ENCODE results near the gene GRID2. TPM values are rescaled to one million over a fixed set of nuclear protein-coding genes. Genes with fewer than 3 reads are reported as not detected.

GRID2 gene
- total and polyA plus RNA-seq, 10 of the 15 experiments (the other 5 are each of a cell fraction or from before 2014, with no cell fraction given): not detected

DNA sequence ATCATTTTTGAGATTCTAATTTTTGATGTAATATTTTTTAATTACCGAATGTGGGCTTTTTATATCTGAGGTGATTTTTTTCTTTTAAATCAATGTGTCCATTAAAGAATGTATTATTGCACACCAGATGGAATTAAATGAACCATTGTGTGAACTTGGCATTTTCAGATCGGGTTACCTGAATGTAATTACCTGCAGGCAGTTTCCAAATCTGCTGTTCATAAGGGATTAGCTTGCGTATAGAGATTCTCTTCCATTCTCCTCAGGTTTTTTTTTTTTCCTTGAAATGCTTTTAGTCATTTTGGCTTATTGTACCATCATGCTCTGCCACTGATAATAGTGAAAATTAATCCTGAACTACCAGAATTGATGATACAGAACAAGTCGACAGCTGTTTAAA, 1013.3 kb downstream of the GRID2 start (continued):
- TF ChIP-seq ESRRA (IDR thresholded peaks at IDR 0.05; ENCODE audit: low read length) (no peak), POLR2AphosphoS5 (IDR thresholded peaks at IDR 0.05; ENCODE audit: low read length) (no peak), KDM1A (IDR thresholded peaks at IDR 0.05; ENCODE audit: borderline replicate concordance) (no peak)
- TF ChIP-seq, protein P1, sequence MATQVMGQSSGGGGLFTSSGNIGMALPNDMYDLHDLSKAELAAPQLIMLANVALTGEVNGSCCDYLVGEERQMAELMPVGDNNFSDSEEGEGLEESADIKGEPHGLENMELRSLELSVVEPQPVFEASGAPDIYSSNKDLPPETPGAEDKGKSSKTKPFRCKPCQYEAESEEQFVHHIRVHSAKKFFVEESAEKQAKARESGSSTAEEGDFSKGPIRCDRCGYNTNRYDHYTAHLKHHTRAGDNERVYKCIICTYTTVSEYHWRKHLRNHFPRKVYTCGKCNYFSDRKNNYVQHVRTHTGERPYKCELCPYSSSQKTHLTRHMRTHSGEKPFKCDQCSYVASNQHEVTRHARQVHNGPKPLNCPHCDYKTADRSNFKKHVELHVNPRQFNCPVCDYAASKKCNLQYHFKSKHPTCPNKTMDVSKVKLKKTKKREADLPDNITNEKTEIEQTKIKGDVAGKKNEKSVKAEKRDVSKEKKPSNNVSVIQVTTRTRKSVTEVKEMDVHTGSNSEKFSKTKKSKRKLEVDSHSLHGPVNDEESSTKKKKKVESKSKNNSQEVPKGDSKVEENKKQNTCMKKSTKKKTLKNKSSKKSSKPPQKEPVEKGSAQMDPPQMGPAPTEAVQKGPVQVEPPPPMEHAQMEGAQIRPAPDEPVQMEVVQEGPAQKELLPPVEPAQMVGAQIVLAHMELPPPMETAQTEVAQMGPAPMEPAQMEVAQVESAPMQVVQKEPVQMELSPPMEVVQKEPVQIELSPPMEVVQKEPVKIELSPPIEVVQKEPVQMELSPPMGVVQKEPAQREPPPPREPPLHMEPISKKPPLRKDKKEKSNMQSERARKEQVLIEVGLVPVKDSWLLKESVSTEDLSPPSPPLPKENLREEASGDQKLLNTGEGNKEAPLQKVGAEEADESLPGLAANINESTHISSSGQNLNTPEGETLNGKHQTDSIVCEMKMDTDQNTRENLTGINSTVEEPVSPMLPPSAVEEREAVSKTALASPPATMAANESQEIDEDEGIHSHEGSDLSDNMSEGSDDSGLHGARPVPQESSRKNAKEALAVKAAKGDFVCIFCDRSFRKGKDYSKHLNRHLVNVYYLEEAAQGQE (IDR thresholded peaks at IDR 0.05; ENCODE audit: low read depth, low read length): no peak

DNA sequence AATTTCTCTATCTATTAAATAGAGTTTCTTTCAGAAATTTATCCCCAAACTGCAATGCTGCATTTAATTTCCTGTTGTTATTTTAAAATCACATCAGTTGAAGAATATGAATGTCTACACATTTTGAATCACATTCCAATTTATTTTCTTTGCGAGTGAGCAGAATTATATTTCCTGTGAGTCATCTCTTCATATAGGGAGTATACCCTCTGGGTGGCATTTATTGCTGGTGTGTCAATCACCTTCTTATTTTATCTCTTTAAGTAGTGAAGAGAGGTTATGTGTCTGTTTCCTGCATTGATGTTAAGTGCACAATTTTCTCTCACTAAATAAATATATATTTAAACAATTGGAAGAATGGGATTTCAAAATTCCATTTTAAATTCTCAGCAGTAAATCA, 1013.8 kb downstream of the GRID2 start:
- SMC1A ChIA-PET (ENCODE audit: uncharacterized antibody, unreplicated experiment): no interaction called here
- H3K9me3 ChIP-seq (replicated peaks; ENCODE audit: control insufficient read depth, insufficient read depth, low read length): no peaks in the 10 kb centered on the region
- H2AFZ ChIP-seq (ENCODE audit: control insufficient read depth, low read depth, low read length): no peak overlapping the region
- H3K27ac ChIP-seq (ENCODE audit: control insufficient read depth, insufficient read depth): no peak overlapping the region
- H3K4me2 ChIP-seq (ENCODE audit: control insufficient read depth, insufficient read depth): no peak overlapping the region
- 94% methylated on average over 1 of the region's 1 CpG for WGBS (ENCODE audit: insufficient coverage, insufficient replicate concordance, low lambda C conversion rate, missing lambda C conversion rate)
- H3K27me3 ChIP-seq (replicated peaks in 1 of 2; ENCODE audit: control insufficient read depth in 2 of 2, insufficient read depth in 2 of 2, low read length in 1 of 2): no peaks in the 10 kb centered on the region
- in situ Hi-C loops (cut with MboI): no loop called here
- DNase-seq (ENCODE audit: low read depth, low spot score): no peak
- no peaks in the 10 kb centered on the region for H3K79me2 ChIP-seq (ENCODE audit: control insufficient read depth, insufficient read depth, low read length)
- no peaks in the 10 kb centered on the region for H3K36me3 ChIP-seq (ENCODE audit: control insufficient read depth in 2 of 2, insufficient read depth in 2 of 2, low read length in 1 of 2)
- no peak for FAIRE-seq
- no TSS peak for BruUV-seq (replicated peaks)
- H3K9ac ChIP-seq (ENCODE audit: control insufficient read depth, insufficient read depth, low read length): no peak overlapping the region
- RAD21 ChIA-PET (ENCODE audit: unreplicated experiment): no interaction called here
- CTCF ChIA-PET: no interaction called here
- H3K4me1 ChIP-seq (ENCODE audit: control insufficient read depth, insufficient read depth, low read length): no peaks in the 10 kb centered on the region
- no peak for ATAC-seq
- H4K20me1 ChIP-seq (ENCODE audit: control insufficient read depth, insufficient read depth): no peaks in the 10 kb centered on the region
- intact Hi-C loops (cut with micrococcal nuclease; ENCODE audit: unreplicated experiment): no loop called here
- no peak overlapping the region for H3K4me3 ChIP-seq
- POLR2A ChIA-PET: no interaction called here
- TF ChIP-seq, protein P2, sequence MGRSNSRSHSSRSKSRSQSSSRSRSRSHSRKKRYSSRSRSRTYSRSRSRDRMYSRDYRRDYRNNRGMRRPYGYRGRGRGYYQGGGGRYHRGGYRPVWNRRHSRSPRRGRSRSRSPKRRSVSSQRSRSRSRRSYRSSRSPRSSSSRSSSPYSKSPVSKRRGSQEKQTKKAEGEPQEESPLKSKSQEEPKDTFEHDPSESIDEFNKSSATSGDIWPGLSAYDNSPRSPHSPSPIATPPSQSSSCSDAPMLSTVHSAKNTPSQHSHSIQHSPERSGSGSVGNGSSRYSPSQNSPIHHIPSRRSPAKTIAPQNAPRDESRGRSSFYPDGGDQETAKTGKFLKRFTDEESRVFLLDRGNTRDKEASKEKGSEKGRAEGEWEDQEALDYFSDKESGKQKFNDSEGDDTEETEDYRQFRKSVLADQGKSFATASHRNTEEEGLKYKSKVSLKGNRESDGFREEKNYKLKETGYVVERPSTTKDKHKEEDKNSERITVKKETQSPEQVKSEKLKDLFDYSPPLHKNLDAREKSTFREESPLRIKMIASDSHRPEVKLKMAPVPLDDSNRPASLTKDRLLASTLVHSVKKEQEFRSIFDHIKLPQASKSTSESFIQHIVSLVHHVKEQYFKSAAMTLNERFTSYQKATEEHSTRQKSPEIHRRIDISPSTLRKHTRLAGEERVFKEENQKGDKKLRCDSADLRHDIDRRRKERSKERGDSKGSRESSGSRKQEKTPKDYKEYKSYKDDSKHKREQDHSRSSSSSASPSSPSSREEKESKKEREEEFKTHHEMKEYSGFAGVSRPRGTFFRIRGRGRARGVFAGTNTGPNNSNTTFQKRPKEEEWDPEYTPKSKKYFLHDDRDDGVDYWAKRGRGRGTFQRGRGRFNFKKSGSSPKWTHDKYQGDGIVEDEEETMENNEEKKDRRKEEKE (IDR thresholded peaks at IDR 0.05): no peak
- TF ChIP-seq MXI1 (IDR thresholded peaks at IDR 0.05; ENCODE audit: low read depth, low read length) (no peak), CHD4 (IDR thresholded peaks at IDR 0.05) (no peak), SIX5 (IDR thresholded peaks at IDR 0.05; ENCODE audit: low read depth, low read length, severe bottlenecking) (no peak), ZSCAN29 (IDR thresholded peaks at IDR 0.05) (no peak)
- TF ChIP-seq, protein P3, sequence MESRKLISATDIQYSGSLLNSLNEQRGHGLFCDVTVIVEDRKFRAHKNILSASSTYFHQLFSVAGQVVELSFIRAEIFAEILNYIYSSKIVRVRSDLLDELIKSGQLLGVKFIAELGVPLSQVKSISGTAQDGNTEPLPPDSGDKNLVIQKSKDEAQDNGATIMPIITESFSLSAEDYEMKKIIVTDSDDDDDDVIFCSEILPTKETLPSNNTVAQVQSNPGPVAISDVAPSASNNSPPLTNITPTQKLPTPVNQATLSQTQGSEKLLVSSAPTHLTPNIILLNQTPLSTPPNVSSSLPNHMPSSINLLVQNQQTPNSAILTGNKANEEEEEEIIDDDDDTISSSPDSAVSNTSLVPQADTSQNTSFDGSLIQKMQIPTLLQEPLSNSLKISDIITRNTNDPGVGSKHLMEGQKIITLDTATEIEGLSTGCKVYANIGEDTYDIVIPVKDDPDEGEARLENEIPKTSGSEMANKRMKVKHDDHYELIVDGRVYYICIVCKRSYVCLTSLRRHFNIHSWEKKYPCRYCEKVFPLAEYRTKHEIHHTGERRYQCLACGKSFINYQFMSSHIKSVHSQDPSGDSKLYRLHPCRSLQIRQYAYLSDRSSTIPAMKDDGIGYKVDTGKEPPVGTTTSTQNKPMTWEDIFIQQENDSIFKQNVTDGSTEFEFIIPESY (IDR thresholded peaks at IDR 0.05): no peak
- TF ChIP-seq, protein P4, sequence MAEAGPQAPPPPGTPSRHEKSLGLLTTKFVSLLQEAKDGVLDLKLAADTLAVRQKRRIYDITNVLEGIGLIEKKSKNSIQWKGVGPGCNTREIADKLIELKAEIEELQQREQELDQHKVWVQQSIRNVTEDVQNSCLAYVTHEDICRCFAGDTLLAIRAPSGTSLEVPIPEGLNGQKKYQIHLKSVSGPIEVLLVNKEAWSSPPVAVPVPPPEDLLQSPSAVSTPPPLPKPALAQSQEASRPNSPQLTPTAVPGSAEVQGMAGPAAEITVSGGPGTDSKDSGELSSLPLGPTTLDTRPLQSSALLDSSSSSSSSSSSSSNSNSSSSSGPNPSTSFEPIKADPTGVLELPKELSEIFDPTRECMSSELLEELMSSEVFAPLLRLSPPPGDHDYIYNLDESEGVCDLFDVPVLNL (IDR thresholded peaks at IDR 0.05; ENCODE audit: low read depth, low read length): no peak
- TF ChIP-seq, protein P5, sequence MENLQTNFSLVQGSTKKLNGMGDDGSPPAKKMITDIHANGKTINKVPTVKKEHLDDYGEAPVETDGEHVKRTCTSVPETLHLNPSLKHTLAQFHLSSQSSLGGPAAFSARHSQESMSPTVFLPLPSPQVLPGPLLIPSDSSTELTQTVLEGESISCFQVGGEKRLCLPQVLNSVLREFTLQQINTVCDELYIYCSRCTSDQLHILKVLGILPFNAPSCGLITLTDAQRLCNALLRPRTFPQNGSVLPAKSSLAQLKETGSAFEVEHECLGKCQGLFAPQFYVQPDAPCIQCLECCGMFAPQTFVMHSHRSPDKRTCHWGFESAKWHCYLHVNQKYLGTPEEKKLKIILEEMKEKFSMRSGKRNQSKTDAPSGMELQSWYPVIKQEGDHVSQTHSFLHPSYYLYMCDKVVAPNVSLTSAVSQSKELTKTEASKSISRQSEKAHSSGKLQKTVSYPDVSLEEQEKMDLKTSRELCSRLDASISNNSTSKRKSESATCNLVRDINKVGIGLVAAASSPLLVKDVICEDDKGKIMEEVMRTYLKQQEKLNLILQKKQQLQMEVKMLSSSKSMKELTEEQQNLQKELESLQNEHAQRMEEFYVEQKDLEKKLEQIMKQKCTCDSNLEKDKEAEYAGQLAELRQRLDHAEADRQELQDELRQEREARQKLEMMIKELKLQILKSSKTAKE (IDR thresholded peaks at IDR 0.05; ENCODE audit: low read depth, poor library complexity, severe bottlenecking): no peak

Data from GM12878 (cell line).